CD1c-positive myeloid dendritic cell (primary cell): Measurements from ENCODE around the gene BBX.
"Not testable (repeated sequence)": the region's sequence is repeated elsewhere in the genome, so short reads cannot be mapped to it uniquely, and the experiment has no call there.

Experiments
- DNase-seq: peaks from one replicate; pipeline ENCODE4 v3.0.0-alpha.2; 2016; ENCODE audit errors: extremely low spot score

BBX gene

DNA sequence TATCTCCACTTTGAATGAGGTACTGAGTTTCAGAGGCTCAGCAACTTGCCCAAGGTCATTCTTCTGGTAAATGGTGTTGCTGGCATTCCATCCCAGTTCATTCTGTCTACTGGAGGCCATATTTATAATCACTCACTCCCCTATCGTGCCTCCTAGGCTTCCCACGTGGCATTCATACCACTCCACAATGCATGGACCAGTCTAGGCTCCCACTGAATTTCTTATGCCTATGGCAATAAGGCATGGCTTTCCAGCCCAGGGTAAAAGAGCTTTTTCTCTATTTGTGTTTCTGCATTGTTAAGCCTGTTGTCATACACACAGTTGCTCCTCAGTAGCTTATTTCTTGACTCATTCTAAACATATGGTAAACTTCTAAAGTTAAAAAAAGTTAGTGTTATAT lies 19.9 kb downstream of the BBX start:
- no peak for DNase-seq

DNA sequence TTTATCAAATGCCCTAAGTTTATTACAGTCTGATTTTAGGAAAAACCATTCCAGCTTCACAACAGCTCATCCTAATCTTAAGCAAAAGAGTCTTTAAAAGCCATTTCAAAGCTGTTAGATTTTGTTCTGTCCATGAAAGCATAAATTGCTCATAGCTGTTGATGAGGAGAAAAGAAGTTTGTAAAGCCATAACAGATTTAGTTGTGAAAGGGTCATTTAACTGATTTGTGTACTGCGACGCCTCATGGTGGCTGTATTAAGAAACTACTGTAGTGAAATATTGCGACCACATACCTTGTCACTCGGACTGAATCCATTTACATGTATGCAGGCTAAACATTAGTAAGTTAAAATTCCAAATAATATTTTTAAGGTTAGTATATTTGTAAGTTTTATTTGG lies 20.9 kb downstream of the BBX start:
- peak; percentile 16 for DNase-seq

DNA sequence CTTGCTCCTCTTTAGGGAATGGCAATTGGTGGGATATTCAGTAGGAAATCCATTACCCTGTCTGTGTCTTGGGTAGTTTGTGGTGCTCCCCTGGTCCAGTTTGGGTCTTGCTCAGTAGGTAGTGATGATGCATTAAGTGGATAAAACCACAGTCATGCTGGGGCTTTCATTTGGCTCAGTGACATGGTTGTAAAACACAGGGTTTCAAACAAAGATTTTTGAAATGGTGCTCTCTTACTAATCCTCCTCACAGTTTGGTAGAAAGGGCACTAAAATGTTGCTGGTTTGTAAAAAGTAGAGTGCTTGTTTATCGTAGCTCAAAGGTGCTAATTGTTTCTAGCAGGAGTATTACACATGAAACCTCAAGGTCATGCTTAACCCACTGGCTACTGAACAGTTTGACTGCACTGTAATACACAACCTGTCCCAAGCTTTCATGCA lies 22.9 kb downstream of the BBX start:
- DNase-seq, result no peak

DNA sequence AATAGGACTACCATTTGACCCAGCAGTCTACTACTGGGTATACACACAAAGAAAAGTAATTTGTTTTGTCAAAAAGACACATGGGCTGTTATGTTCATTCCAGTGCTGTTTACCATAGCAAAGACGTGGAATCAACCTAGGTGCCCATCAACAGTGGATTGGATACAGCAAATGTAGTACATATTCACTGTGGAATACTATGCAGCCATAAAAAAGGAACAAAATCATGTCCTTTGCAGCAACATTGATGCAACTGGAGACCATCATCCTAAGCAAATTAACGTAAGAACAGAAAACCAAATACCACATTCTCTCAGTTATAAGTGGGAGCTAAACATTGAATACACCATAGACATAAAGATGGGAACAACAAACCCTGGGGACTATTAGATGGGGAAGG lies 25.8 kb downstream of the BBX start:
- DNase-seq, result no peak

DNA sequence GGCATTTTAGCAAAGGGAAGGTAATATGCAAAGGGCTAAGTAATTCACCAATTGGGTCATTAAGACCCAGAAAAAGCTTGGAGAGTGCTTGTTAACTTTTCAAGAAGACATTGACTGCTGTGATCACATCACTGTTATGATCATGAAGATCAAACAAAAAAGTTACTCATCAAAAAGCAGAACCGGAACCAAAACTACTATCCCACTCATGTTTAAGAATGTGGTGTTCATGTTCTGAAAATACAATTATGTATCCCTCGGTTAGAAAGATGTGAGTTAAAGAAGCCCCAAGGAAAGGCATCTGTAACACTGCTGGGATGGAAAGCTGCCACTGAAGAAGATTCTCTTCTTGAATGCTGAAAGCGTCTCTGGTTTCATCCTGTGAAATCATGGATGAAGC lies 32.6 kb downstream of the BBX start:
- DNase-seq, result peak; percentile 30

DNA sequence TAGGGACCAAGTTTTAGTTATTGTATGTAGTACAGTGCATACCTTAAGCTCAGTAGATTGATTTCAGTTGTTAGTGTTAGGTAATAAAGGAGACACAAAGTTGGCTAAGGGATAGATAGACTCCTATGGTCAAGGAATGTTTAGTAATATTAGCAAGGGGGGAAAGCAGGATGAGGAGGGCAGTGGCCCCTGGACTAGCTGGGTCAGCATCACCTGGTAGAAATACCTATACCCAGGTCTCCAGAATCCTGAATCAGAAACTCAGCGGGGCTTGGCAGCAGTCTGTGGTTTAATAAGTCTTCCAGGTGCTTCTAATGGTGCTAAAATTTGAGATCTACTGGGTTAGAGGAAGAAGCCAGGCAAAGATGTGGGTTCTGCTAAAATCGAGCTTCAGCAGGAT lies 35.0 kb downstream of the BBX start:
- DNase-seq, result no peak

DNA sequence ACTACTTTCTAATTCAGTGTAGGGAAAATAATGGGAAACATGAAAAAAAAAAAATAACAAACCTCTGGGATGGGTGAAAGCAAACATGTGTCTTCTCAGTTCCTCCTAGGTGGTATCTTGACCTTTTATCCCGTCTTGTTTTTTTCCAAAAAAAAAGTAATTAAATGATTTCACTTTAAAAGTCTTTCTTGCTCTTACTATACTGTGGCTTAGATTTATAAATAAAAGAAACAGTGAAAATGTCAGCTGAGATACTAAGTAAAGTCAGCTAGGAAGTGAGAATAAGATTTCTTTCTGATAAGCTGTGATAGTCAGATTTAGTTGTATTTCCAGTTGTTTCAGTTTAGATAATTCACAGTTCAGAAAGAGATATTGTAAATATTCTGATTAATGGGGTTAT lies 37.4 kb downstream of the BBX start:
- no peak for DNase-seq

DNA sequence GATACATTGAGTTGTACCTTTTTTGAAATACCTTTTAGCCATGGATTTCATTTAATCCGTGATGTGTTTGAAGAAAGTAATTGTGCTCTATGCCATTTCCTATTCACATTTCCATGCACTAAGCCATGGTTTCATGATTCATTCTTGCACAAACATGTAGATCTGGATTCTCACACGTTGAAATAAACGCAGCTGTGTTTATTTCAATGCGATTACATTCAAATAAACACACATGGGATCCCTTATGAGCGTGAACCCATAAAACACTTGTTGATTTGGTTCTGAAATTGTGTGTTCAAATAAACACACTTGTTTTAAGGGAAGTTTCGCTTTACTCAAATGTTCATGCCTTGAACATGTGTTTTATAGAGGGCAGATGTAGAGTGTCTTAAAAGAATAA lies 39.2 kb downstream of the BBX start:
- DNase-seq, result no peak

DNA sequence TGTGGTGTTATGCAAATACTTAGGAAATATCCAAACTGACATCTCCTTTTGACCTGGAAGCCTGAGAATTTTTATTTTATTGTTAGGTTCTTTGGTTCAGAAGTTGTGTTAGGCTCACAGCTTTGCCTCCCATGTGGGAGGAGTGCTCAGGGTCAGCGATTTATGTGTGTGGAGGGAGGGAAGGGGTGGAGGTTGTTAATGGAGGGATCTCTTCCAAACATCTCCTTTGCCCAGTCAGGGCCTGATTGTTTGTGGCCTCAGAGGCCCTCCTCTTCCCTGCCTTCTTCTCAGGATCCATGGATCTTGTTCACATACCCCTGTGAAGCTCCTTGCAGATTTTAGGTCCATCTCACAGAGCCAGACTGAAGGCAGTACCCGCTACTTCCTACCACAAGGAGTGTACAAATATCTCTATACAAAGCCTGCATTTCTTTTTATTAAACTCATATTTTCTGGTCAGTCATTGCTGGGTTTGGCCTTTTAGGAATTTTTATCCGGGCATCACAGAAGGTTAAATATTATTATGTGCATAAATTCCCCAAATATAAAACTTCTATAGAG lies 40.3 kb downstream of the BBX start:
- DNase-seq, result no peak

DNA sequence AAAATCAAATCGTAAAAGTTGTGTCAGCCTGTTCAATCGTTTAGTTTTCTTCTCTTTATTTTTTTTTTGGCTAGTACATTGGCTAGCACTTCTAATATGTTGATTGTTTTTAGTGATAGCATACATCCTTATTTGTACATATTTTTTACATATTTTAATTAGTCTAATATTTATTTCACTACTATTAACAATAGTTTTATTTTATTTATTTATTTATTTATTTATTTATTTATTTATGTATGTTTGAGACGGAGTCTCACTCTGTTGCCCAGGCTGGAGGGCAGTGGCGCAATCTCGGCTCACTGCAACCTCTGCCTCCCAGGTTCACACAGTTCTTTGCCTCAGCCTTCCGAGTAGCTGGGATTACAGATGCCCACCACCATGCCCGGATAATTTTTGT lies 42.5 kb downstream of the BBX start:
- not testable (repeated sequence) for DNase-seq

DNA sequence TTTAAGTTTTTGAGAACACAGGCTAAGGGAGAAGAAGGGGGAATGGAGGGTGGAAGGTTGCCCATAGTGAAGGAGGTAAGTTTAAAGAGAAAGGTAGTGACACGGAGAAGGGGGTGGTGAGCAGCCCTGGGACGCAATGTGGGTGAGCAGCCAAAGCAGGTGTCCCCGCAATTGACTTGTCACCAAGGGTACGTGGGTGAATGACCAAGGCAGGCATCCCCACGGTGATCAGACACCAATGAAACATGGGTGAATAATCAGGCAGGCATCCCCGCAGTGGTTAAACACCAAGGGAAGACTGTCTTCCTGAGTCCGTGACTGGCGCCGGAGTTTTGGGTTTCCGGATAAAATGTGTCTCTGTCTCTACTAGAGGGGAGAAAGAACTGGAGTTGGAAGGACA lies 48.3 kb downstream of the BBX start:
- not testable (repeated sequence) for DNase-seq

DNA sequence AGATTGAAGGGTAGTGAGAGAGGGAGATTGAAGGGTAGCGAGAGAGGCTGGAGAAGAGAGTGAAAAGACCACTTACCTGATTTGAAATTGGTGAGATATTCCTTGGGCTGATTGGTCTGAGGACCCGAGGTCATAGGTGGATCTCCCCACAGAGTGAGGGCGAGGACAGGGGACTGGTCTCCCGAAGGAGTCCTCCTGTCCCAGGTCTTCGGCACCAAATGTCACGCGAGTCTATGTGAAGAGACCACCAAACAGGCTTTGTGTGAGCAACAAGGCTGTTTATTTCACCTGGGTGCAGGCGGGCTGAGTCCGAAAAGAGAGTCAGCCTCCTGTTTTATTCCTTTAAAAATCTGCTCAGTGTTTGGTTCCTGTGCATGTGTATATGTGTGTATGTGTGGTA lies 48.7 kb downstream of the BBX start:
- not testable (repeated sequence) for DNase-seq

DNA sequence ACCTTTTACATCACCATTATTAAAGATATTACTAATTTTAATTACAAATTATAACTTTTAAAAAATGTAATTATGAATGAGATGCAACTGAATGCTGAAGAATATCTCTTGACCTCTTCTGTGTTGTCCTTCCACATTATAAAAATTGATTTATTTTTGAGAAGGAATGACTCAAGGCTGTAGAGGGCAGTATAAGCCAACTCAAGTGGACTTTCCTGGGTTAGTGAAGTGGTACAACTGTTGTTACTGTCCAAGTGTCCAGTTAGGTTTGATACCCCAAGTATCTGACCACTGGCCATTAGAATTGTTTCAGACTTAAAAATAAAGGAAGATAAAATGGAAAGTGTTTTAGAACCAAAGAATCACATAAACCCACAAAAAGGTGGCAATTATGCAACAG lies 51.9 kb downstream of the BBX start:
- peak; percentile 57 for DNase-seq

DNA sequence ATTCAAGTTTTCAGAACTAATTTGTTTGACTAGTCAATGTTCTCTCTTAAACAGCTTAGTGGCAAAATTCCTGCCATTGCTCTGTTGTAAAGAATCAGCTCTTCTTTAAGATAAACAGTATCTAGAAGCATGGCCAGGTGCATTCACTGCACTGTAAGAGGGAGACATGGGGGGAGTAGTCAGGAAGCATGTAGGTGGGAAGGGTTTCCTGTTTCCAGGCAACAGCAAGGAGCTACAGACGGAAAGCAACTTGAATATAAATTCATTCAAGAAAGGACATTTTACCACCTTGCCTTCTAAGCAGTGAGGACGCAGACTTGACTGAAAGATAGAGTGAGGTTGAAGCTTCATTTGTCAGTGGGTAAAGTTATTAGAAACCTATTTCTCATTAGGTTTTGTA lies 55.3 kb downstream of the BBX start:
- no peak for DNase-seq

DNA sequence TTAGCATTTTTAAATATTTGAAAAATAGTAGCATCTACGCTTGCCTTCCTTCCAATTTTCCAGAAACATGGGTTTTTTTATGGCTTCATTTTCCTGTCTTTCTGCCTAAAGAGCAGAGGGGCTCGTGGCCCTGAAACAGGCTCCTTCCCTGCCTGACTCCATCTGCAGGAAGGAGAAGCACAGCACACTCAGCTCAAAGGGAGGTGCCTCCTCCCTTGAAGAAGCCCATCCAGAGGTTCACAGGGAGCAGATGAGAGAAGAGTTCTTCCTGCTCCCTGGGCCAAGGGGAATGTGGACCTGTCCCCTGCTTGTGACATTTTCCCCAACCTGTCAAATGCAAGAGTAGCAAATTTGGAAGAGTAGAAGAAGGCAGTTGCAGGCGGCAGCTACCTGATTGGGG lies 55.8 kb downstream of the BBX start:
- DNase-seq, result no peak

DNA sequence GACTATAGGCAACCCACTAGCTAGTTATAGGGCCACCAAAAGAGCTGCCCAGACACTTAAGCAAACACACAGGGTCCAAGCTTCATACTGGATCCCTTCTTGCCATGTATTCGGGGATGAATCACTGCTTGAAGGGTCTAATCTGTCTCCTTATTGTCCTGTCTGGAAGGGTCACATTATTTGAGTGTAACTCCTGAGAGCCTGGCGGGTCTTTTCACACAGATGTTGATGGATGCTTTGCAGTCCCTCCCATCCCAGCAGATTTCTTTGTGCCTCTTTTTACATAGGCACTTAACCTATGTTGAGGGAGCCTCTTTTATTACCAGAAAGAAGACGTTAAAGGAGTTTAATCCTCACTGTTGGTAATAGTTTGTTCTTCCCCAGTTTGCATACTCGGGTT lies 56.6 kb downstream of the BBX start:
- no peak for DNase-seq

DNA sequence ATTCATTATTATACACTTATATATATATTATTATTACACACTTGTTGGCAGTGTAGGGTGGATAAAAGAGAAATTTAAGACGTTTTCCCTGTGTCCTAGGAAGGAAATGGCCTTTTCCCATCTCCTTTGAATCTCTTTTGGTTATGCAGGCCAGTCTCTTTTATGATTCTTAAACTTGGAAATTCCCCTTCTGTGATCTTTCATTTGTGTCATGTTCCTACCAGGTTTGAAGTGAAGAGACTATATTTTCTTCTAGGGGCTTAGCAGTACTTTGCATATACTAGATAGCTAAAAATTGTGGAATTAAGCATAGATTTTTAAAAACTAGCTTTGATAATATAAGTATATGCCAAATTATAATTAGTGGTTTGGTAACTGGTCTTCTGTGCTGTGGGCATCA lies 58.5 kb downstream of the BBX start:
- DNase-seq, result no peak

DNA sequence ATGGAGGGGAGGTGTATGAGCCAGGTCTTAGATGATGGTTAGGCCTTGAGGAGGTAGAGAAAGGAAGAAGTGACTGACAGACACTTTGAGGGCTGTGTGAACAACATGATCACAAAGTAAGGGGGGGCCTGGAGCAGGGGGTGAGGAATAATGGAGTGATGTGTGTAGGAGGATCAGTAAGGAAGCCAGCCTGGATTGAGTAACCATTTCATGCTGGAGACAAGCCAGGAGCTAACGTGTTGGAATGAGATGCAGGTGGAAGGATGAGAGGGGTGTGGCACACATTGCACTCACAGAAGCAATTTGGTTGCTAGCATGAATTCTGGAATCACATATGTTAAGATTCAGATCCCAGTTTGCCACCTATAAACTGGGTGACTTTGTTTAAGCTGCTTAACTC lies 65.5 kb downstream of the BBX start:
- DNase-seq, result no peak

DNA sequence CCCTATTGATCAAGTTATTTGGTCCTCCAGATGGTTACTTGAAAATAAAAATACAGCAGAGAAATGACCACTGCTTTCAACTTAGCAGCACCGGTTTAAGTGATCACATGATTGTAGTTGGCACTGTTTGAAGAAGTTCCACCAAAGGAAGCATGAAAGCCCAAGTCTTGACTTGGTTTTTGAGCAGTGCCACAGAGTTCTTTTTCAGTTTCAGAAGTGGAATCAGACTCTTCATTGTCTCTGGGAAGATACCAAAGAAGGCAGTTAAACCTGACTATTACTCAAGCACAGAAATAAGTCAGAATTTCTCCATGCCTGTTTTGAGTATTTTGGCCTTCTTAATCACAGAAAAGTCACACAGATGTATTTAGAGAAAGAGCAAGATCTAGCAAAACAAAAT lies 66.7 kb downstream of the BBX start:
- no peak for DNase-seq

DNA sequence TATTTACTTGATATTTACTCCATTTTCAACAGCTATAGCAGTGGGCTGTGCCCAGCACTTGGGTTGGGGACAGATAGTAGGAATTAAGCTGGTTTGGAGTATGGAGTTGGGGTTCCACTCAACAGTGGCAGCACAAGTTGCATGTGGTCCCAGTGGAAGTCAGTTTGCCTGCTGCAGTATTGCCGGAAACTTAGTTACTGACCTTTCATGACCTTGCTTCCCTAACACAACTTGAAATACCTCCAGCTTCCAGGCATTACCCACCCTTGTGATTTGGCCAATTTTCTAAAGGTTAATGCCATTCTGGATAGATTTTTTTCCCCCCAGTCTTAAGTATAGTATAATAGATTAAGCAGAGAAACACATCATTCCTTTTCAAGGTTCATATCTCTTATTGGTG lies 68.0 kb downstream of the BBX start:
- DNase-seq, result no peak

DNA sequence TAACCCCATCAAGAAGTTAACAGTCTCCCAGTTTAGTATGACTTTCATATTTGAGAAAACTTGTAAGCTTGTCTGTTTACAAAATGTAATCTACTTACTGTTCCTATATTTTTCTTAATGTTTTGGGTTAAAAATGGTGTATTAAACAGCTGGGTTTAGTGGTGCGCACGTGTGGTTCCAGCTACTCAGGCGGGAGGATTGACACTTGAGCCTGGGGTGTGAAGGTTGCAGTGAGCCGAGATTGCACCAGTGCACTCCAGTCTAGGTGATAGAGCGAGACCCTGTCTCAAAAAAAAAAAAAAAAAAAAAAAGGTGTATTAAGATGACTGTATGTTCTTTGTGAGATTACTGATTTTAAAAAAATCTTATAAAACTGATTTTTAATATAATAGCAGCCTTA lies 69.3 kb downstream of the BBX start:
- DNase-seq, result no peak

DNA sequence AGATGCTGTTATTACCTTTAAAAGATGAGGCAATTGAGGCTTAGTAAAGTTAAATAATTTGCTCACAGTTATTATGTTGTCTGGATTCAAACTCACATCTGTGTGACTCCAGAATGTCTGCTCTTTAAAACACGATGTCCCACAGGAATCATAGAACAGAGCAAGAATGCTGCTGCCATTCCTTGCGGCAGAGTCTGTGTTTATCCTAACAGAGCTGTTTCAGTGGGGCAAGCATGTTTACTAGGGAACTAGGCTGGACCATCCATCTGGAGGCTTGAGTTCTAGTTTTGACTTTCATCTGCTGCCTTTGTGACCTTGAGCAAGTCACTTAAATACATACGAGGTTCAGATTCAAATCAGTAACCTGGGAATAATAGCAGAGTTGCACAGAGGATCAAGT lies 72.1 kb downstream of the BBX start:
- DNase-seq, result no peak

DNA sequence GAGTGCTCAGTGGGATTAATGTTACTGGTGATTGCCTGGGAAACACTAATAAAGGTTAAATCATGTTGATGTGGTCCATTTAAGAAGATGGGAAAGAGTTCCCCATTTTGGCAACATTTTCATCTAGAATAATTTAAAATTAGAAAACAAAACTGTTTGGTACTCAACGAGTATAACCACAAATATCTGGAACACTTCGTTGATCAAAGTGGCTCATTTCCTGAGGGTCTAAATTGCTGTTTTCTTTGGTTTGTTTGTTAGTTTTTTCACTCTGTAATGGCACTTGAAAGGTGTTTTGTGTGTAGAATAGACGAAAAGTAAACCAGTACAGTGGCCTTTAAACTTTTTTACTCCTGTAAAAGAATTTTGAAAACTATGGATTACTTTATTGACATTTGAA lies 73.9 kb downstream of the BBX start:
- no peak for DNase-seq

DNA sequence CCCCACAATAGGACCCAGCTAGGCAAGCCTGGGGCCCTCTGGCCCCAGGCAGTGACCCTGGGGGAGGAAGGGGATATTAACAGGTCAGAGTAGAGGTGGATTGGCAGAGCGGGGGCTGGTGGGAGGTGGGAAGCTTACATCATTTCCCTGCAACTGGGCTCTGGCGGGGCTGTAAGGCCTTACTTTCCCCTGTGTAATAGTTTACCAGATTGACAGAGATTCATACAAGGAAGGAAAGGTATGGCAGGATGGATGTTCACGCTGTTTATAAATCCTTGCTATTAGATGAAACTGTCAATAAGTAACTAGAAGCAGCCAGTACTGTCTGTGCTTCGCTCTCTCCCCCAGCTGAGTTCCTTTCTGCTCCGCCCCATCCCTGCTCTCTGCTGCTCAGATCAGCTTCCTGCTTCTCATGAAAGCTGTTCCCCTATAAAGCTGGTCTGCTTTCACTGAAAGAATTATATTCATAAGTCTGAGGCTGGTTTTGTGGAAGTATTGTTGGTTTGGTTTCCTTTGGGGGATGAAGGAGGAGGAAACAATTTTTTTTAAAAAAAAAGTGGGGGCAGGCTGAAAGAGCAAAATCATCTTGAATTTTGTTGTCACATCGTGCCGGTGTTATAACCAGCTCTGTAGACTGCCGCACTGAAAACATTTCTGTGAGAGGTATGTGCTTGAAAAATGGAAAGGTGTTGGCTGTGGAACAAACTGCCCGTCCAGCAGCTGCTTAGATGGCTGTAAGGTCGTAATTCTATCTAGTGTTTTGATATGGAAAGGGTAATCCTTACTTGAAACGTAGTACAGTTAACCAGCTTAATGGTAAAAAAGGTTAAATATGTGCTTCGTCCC lies 76.4 kb downstream of the BBX start:
- peak; percentile 60 for DNase-seq
